ENCODE data around the gene HSD17B14.
A peak's percentile ranks its signal among the peaks of the same experiment; 100 is the strongest.
"Not testable (repeated sequence)": the region's sequence is repeated elsewhere in the genome, so short reads cannot be mapped to it uniquely, and the experiment has no call there.

HSD17B14 gene

DNA sequence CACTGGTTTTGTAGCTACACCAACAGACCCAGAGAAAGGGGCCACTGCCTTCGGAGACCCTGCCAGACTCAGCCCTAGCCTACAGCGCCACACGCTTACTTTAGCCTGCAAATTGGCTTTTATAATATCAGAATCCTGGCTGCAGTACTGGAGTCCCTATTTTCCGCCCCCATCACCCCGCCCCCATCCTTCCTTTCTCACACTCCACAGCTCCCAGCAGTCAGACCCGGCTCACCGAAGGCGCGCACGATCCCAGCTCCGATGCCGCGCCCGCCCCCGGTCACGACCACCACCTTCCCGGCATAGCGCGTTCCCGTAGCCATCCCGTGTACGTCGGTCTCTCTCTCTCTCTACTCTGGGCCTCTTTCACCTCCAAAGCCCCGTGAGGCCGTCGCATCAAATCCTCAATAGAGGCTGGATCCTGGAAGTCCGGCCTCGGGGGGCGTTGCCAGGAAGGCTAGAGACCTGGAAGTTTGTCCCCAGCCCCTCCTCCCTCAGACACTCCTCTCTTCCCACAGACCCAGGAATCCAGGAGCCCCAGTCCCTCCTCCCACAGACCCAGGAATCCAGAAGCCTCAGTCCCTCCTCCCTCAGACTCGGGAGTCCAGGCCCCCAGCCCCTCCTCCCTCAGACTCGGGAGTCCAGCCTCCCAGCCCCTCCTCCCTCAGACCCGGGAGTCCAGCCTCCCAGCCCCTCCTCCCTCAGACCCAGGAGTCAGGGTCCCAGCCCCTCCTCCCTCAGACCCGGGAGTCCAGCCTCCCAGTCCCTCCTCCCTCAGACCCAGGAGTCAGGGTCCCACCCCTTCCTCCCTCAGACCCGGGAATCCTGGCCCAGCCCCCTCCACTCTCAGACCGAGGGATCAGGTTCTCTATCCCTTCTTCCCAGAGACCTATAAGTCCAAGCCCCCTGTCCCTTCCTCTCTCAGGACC lies at the start of gene HSD17B14:
Gene HSD17B14 (minus strand): TSS at position 403 of the 929 bp plus-strand sequence. CDS start 80 bp downstream, at position 323.
- DNase-seq: peak in 1 of 2 donors; percentile 14

DNA sequence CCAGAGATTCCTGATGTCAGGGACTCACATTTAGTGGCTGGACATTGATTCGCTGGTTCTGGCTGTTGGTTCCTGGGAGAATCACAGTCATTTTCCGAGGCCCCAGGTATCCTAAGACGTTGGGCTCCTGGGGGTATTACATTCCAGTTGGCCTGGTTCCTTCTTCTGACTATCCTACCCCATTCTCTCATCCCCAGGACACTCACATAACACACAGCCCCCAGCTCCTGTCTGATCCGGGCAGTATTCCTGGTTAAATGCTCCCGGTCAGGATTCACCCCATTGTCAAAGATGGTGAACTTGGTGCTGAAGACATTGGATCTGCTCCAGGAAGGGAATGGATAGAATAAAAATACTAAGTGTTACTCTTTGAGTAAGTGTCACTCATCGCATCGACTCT lies 47.4 kb upstream of the HSD17B14 start:
- DNase-seq: no peak

DNA sequence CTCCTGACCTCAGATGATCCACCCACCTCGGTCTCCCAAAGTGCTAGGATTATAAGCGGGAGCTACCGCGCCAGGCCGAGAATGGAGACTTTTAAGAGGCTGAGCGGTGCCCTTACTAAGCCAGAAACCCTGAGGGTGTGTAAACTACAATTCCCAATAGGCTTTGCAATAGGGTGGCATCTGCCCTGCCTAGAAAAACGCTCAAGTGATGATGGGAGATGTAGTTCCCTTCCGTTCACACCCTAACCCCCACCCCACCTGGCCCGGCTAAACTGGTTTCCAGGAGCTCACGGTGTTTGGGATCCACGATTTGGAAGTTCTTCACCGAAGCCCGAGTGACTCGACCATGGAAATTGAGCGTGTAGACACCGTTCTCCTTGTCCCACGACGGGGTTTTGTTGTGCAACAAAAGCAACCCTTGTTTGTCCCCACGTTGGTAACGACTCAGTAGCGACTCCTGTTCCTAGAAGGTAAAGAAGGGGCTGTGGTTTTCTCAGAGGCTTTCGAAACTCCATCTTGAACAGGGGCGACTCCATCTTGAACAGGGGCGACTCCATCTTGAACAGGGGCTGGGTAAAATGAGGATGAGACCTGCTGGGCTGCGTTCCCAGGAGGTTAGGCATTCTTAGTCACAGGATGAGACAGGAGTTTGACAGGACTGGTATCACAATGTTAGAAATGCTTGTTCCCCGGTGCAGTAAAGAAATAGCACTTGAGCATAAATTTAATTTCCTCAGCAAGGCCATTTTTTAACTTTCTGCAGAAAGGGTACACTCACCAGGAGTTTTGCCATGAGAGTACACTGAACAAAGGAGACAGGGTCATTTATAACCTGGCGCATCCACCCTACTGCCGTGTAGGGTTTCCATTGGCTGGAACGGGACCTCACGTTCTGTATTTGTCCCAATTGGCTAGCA lies 45.7 kb upstream of the HSD17B14 start:
- DNase-seq: no peak

DNA sequence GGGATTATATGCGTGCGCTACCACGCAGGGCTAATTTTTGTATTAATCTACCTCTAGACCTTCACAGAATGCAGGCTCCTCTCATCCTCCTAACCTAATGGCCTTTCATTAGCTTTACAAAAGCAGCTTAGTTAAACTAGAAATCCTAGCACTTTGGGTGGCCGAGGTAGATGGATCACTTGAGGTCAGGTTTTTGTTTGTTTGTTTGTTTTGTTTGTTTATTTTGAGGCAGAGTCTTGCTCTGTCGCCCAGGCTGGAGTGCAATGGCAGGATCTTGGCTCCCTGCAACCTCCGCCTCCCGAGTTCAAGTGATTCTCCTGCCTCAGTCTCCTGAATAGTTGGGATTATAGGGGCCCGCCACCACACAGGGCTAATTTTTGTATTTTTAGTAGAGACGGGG lies 43.4 kb upstream of the HSD17B14 start:
- DNase-seq: not testable (repeated sequence)

DNA sequence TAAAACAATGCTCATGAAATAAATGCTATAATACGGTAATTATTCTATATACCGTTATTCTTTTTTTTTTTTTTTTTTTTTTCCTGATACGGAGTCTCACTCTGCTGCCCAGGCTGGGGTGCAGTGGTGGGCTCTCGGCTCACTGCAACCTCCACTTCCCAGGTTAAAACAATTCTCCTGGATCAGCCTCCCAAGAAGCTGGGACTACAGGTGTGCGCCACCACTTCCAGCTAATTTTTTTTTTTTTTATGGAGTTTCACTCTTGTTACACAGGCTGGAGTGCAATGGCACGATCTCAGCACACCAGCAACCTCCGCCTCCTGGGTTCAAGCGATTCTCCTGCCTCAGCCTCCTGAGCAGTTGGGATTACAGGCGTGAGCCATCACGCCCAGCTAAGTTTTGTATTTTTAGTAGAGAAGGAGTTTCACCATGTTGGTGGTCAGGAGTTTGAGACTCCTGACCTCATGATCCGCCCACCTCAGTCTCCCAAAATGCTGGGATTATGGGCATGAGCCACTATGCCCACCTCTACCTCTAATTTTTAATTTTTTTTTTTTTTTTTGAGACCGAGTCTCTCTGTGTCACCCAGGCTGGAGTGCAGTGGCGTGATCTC lies 42.8 kb upstream of the HSD17B14 start:
- no peak for DNase-seq

DNA sequence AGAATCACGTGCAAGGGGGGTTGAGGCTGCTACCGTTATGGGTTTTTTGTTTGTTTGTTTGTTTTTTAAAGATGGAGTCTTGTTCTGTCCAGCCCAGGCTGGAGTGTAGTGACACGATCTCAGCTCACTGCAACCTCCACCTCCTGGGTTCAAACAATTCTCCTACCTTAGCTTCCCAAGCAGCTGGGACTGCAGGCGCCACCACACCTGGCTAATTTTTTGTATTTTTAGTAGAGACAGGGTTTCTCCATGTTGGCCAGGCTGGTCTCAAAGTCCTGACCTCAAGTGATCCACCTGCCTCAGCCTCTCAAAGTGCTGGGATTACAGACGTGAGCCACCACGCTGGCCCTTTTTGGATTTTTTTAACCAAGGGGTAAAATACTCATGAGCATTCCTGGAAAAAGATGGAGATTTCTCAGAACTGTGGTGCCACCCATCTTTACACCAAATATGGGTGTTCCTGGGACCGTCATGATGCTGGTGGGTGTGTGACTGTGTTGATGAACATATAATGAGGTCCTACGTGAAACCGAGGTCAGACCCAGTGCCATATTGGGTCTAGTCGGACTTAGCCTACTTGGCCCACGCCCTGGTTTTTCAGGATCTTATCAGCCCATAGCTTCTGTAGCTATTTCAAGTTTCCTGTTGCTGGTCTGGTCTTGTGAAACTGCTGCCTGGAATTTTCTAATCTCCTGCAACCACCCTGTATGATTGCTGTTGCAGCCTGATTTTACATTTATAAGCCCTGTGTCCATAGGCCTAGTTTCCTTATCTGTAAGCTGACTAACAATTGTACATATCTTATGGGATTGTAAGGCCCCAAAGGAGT lies 42.1 kb upstream of the HSD17B14 start:
- DNase-seq: no peak

DNA sequence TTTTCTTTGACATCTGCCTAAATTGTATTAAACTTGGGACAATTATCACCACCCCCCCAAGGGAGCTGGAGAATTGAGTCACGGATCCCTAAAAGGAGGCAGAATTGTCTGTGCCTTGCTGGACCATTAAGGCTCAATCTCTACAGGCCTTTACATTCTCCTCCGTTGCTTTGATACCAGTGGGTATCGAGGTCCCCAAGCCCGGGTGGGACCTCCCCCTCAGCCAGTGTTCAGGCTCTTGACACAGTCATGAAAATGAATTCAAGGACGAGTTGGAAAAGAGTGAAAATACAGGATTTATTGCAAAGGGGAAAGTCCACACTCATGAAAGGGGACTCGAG lies 41.5 kb upstream of the HSD17B14 start:
- no peak for DNase-seq

DNA sequence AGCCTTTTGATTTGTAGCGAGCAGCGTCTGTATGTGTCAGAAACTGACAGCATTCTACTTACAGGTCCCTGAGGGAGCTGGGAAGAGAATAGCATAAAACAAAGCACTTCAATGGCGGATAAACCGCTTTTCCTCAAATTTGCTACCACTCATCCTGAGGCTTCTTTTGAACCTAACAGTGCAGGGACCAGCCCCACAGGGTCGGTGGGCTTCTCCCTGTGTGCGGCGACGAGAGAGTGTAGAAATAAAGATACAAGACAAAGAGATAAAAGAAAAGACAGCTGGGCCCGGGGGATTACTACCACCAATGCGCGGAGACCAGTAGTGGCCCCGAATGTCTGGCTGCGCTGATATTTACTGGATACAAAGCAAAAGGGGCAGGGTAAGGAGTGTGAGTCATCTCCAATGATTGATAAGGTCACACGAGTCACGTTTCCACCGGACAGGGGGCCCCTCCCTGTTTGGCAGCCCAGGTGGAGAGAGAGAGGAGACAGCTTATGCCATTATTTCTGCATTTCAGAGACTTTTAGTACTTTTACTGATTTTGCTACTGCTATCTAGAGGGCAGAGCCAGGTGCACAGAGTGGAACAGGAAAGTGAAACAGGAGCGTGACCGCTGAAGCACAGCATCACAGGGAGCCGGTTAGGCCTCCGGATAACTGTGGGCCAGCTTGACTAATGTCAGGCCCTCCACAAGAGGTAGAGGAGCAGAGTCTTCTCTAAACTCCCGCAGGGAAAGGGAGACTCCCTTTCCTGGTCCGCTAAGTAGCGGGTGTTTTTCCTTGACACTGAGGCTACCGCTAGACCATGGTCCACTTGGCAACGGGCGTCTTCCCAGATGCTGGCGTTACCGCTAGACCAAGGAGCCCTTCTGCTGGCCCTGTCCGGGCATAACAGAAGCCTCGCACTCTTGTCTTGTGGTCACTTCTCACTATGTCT lies 40.0 kb upstream of the HSD17B14 start:
- peak; percentile 54 to 59 for DNase-seq

DNA sequence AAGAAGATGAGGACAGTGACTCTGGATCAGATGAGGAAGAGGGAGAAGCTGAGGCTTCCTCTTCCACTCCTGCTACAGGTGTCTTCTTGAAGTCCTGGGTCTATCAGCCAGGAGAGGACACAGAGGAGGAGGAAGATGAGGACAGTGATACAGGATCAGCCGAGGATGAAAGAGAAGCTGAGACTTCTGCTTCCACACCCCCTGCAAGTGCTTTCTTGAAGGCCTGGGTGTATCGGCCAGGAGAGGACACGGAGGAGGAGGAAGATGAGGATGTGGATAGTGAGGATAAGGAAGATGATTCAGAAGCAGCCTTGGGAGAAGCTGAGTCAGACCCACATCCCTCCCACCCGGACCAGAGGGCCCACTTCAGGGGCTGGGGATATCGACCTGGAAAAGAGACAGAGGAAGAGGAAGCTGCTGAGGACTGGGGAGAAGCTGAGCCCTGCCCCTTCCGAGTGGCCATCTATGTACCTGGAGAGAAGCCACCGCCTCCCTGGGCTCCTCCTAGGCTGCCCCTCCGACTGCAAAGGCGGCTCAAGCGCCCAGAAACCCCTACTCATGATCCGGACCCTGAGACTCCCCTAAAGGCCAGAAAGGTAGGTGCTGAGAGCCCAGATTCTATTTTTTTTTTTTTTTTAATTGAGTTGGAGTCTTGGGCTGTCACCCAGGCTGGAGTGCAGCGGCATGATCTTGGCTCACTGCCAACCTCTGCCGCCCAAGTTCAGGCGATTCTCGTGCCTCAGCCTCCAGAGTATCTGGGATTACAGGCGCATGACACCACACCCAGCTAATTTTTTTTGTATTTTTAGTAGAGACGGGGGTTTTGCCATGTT lies 38.2 kb upstream of the HSD17B14 start:
- DNase-seq: peak in 1 of 2 donors; percentile 28

DNA sequence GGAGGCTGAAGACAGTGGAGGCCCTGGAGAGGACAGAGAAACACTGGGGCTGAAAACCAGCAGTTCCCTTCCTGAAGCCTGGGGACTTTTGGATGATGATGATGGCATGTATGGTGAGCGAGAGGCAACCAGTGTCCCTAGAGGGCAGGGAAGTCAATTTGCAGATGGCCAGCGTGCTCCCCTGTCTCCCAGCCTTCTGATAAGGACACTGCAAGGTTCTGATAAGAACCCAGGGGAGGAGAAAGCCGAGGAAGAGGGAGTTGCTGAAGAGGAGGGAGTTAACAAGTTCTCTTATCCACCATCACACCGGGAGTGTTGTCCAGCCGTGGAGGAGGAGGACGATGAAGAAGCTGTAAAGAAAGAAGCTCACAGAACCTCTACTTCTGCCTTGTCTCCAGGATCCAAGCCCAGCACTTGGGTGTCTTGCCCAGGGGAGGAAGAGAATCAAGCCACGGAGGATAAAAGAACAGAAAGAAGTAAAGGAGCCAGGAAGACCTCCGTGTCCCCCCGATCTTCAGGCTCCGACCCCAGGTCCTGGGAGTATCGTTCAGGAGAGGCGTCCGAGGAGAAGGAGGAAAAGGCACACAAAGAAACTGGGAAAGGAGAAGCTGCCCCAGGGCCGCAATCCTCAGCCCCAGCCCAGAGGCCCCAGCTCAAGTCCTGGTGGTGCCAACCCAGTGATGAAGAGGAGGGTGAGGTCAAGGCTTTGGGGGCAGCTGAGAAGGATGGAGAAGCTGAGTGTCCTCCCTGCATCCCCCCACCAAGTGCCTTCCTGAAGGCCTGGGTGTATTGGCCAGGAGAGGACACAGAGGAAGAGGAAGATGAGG lies 37.4 kb upstream of the HSD17B14 start:
- no peak for DNase-seq

DNA sequence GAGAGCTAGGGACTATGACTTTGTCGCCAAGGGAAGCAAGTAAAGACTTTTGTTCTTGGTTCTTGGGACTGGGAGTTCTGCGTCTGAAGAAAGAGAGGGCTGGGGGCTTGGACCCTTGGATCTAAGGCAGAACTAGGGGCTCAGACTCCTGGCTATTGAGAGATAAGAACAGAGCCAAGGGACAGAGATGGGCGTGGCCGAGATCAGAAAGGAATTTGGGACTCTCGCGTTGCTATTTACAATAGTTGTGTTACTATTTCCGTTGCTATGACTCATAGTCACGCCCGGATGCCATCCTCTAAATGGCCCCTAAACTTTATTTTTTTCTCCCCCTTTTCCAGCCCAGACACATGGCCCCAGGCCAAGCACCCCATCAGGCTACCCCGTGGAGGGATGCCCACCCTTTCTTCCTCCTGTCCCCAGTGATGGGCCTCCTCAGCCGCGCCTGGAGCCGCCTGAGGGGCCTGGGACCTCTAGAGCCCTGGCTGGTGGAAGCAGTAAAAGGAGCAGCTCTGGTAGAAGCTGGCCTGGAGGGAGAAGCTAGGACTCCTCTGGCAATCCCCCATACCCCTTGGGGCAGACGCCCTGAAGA lies 36.7 kb upstream of the HSD17B14 start:
- DNase-seq: peak; percentile 75 to 77

DNA sequence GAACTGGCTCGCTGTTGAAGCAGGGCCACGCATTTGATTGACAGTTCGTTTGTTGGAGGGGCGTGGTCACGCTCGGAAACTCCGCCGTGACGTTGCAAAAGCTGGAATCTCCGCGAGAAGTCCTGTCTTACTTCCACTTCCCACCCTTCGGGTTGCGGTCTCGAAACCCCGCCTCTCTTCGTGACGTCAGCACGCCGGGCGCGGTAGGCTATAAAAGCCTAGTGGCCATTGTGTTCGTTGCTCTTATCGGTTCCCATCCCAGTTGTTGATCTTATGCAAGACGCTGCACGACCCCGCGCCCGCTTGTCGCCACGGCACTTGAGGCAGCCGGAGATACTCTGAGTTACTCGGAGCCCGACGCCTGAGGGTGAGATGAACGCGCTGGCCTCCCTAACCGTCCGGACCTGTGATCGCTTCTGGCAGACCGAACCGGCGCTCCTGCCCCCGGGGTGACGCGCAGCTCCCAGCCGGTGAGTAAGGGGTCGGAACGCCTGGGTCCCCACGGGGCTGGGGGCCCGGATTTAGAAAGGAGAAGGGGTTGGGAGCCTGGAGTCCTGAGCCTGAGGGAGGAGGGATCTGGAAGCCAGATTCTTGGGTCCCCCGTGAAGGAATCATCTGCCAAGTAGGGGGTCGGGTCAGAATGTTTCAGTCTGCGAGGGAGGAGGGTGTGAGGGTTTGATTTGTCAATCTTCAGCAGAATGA lies 36.0 kb upstream of the HSD17B14 start, which contains the start of gene PPP1R15A:
Gene PPP1R15A (plus strand): TSS at position 240 of the 702 bp plus-strand sequence. CDS start 813 bp downstream, outside the sequence.
- peak; percentile 98 to 99 for DNase-seq

DNA sequence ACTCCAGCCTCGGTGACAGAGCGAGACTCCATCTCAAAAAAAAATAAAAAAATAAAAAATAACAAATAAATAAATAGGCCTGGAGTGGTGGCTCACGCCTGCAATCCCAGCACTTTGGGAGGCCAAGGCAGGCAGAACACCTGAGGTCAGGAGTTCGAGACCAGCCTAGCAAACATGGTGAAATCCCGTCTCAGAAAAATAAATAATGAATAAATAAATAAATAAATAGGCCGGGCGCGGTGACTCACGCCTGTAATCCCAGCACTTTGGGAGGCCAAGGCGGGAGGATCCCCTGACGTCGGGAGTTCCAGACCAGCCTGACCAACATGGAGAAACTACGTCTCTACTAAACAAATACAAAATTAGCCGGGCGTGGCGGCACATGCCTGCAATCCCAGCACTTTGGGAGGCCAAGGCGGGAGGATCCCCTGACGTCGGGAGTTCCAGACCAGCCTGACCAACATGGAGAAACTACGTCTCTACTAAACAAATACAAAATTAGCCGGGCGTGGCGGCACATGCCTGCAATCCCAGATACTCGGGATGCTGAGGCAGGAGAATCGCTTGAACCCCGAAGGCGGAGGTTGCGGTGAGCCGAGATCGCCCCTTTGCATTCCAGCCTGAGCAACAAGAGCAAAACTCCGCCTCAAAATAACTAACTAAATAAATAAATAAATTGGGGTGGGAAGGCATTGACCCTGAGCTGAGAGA lies 35.3 kb upstream of the HSD17B14 start:
- DNase-seq: not testable (repeated sequence)

DNA sequence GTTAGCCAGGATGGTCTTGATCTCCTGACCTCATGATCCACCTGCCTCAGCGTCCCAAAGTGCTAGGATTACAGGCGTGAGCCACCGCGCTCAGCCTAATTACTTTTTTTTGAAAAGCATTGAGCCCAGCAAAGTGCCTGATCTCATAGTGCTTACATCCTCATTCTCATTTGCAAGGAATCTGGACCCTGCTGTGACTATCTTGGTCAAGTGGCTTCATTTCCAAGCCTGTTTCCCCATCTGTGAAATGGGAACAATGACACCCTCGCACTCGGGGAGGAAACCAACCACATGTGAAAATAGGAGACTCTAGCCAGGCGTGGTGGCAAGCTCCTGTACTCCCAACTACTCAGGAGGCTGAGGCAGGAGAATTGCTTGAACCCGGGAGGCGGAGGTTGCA lies 33.8 kb upstream of the HSD17B14 start:
- DNase-seq: no peak

DNA sequence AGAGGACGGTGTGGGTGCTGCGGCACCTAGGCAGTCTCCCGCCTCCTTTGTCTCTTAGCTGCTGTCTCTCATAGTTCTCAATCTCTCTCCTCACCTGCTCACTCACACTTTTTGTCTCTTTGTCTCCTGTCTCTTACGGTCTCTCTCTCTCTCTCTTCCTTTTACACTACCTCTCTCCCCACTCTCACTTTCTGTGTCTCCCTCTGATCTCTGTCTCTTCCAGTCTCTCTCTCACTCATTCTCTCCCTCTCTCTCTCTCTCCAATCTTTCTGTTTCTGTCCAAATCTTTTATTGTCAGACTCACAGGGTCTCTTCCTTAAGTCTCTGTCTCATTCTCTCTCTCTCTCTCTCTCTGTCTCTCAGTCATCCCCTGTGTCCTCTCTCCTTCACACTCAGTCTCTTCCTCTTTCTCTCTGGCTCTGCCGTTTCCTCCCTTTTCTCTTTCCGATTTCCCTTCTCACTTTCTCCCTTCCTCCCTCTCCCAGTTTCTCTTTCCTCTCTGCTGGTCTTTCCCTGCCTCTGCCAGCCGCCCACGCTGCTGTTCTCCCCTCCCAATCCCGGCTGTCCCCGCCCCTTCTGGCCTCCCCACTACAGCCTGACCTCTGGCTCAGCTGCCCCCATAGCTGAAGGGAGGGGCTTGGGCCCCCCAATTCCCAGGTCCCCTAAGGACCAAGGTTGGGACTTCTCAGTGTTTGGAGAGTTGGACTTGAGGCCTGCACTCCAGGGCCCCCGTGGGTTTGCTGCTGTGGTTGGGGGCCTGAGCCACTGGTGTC lies 32.0 kb upstream of the HSD17B14 start, which contains the start of gene PLEKHA4:
Gene PLEKHA4 (minus strand): TSS at position 504 of the 773 bp plus-strand sequence. CDS start 997 bp downstream, outside the sequence.
- no peak for DNase-seq

DNA sequence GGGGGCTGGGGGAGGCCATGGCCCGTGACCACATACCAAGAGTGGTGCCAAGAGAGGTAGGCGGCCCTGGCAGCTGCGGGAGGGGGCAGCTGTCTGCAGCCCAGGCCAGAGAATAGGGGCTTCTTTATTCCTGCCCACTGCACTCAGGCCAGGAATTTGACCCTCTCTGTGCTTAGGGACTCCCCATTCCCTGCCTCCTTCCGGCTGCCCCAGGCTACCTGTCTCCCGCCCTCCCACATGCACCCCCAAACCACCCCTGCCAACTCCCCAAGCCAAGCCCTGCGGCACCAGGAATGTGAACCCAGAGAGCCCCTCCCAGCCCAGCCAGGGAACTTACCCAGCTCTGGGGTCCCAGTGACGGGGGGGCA lies 31.4 kb upstream of the HSD17B14 start:
- no peak for DNase-seq
